ENCODE results near the gene CACNA1G. TPM values are rescaled to one million over a fixed set of nuclear protein-coding genes. Genes with fewer than 3 reads are reported as not detected.
A peak's percentile ranks its signal among the peaks of the same experiment; 100 is the strongest.

The CACNA1G gene
- total and polyA plus RNA-seq, 3 donors from 2014 or later = 1.3 to 1.7 (median 1.7) TPM

DNA sequence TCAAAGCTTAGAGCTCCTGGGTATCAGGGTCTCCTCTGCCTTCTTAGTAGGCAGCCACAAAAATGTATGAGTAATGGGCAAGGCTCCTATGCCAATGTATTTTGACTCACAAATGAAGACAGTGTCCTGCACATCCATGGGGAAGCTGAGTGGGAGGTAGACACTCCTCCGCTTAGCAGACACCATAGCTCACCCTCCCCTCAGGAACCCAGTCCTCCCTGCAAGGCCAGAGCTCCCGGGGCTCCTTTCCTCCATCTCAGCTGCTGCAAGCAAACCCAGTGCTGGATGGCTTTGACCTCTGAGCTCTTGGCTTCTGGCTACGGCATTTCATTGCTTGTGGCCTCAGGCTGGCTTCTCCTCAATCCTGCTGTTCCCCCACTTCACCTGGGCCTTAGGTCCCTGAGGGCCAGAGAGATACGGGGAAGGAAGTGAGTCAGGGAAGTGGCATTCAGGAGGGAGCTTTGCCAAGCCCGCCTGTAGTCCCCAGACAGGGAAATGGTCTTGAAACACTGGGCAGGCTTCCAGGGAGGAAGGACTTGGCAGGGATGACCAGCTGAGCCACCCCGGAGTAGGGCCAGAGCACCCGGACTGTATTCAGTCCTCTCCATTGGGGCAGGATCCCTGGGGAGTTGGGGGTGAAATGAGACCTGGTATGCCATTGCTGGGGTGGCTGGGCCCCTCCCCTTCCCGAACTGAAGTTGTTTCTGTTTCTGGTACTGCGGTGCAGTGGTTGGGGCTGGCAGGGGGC, 78.6 kb downstream of the CACNA1G start:
- H3K4me1 ChIP-seq = peaks cover 49% of the 10 kb centered on the region
- DNase-seq = peak; percentile 94
- intact Hi-C loops (cut with DNase I; ENCODE audit: low total_unique reads) = loop anchor here (10.0 kb wide), 1 partner anchor 46 kb away; no protein-coding TSS in a partner anchor
- no peaks in the 10 kb centered on the region for H3K36me3 ChIP-seq (ENCODE audit: low read depth, missing control alignments)
- H3K9me3 ChIP-seq = no peaks in the 10 kb centered on the region
- TF ChIP-seq, protein P1, sequence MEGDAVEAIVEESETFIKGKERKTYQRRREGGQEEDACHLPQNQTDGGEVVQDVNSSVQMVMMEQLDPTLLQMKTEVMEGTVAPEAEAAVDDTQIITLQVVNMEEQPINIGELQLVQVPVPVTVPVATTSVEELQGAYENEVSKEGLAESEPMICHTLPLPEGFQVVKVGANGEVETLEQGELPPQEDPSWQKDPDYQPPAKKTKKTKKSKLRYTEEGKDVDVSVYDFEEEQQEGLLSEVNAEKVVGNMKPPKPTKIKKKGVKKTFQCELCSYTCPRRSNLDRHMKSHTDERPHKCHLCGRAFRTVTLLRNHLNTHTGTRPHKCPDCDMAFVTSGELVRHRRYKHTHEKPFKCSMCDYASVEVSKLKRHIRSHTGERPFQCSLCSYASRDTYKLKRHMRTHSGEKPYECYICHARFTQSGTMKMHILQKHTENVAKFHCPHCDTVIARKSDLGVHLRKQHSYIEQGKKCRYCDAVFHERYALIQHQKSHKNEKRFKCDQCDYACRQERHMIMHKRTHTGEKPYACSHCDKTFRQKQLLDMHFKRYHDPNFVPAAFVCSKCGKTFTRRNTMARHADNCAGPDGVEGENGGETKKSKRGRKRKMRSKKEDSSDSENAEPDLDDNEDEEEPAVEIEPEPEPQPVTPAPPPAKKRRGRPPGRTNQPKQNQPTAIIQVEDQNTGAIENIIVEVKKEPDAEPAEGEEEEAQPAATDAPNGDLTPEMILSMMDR (IDR thresholded peaks at IDR 0.05) = no peak
- no peak for TF ChIP-seq POLR2A (IDR thresholded peaks at IDR 0.05)
- H3K4me3 ChIP-seq = no peak overlapping the region
- H3K27me3 ChIP-seq = no peaks in the 10 kb centered on the region
- 32 to 39% methylated on average over 8 to 9 of the region's 9 CpGs for WGBS, 2 donors
- peak overlapping the region; percentile 0 to 19 for H3K27ac ChIP-seq

DNA sequence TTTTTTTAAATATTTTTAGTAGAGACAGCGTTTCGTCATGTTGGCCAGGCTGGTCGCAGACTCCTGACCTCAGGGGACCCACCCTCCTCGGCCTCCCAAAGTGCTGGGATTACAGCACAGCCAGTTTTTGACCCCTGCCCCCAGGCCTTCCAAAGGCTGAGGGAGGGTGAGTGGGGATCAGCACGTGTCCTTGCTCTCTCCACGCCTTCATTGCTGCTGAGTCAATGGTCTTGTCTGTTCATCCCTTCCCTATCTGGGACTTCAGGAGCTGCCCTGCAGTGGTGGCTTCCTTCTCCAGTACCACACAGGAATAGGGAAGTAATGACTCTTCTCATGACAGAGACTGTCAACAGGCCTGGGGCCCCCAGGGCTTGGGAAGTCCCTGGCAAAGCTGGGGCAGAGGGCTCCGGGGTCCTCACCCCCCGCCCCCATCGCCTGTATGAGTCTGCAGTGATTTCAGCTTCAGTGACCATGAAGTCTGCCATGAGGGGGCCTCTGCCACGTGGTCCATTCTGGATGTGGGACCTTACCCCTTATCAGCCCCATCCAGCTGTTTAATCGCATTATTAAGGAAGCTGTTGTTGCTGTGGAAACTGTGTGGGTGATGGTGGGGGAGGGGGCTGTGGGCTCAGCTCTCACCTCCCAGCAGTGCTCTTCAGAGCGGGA, 80.3 kb downstream of the CACNA1G start:
- TF ChIP-seq, protein P1 (IDR thresholded peaks at IDR 0.05) = no peak
- TF ChIP-seq POLR2A (IDR thresholded peaks at IDR 0.05) = no peak
- no peaks in the 10 kb centered on the region for H3K9me3 ChIP-seq
- WGBS, 2 donors = 55 to 63% methylated on average over 9 to 12 of the region's 12 CpGs
- peaks cover 40% of the 10 kb centered on the region for H3K4me1 ChIP-seq
- no peaks in the 10 kb centered on the region for H3K27me3 ChIP-seq
- intact Hi-C loops (cut with DNase I; ENCODE audit: low total_unique reads) = no loop called here
- peak overlapping the region in 1 of 2 donors; percentile 66 for H3K27ac ChIP-seq
- H3K4me3 ChIP-seq = no peak overlapping the region
- H3K36me3 ChIP-seq (ENCODE audit: low read depth, missing control alignments) = no peaks in the 10 kb centered on the region
- peak; percentile 47 for DNase-seq

DNA sequence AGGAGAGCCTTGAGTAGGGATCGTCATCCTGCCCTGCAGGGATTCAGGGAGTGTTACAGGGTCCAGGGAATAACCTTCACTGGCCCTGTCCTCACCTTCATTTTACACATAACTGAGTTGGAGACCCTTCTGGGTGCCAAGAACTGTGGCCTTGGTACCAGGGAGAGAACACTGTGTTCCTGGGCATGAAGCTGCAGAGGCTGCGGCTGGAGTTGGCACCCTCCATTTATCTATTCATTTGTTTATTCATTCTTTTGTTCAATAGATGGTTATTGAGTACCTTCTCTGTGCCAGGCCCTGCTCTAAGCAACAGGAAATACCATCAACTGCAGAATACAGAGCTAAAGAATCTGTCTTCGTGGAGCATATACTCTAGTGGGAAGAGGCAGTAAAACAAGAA, 80.8 kb downstream of the CACNA1G start:
- WGBS, 2 donors = 54 to 58% methylated on average over 3 of the region's 3 CpGs
- Histone ChIP-seq H3K27me3 (no peaks in the 10 kb centered on the region), H3K4me1 (peaks cover 40% of the 10 kb centered on the region), H3K36me3 (ENCODE audit: low read depth, missing control alignments) (no peaks in the 10 kb centered on the region), H3K27ac (peak overlapping the region in 1 of 2 donors; percentile 69), H3K4me3 (no peak overlapping the region), H3K9me3 (no peaks in the 10 kb centered on the region)
- peak; percentile 52 for DNase-seq
- intact Hi-C loops (cut with DNase I; ENCODE audit: low total_unique reads) = no loop called here
- TF ChIP-seq POLR2A (IDR thresholded peaks at IDR 0.05) = no peak
- TF ChIP-seq, protein P1 (IDR thresholded peaks at IDR 0.05) = no peak

DNA sequence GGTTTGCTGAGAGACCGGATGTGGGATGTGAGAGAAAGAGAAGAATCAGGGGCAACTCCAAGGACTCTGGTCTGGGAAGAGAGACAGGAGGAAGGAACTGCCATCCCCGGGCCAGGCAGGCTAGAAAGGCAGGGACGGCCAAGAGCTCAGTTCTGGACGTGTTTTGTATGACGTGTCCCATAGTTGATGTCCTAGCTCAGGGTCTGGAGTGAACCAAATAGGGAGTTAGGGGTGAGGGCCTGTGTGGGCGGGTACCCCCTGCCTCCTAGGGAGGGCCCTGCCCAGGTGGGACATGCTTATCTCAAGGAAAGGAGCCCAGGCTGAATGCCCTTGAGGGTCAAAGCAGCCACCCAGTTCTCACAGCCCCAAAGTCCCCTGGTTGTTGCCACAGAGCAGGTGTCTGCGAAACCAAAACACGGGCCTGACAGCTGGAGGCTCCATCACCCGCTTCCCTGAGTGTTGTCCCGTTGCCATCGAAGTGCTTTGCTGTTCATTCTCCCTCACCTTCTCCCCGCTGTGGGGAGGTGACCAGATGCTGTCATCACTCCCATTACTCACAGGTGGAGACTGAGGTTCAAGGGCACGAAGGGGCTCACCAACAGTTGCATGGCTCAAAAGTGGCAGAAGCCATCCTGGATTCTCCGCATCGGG, 81.7 kb downstream of the CACNA1G start:
- intact Hi-C loops (cut with DNase I; ENCODE audit: low total_unique reads) = no loop called here
- no peak overlapping the region for H3K4me3 ChIP-seq
- peak overlapping the region; percentile 2 to 69 for H3K27ac ChIP-seq

More for the DNA sequence above, 81.7 kb downstream of the CACNA1G start:
- 85% methylated on average over 15 of the region's 15 CpGs for WGBS, 2 donors
- Histone ChIP-seq H3K36me3 (ENCODE audit: low read depth, missing control alignments) (no peaks in the 10 kb centered on the region), H3K27me3 (no peaks in the 10 kb centered on the region), H3K9me3 (no peaks in the 10 kb centered on the region), H3K4me1 (peaks cover 40% of the 10 kb centered on the region)
- DNase-seq = no peak
- TF ChIP-seq POLR2A (IDR thresholded peaks at IDR 0.05) = no peak
- TF ChIP-seq, protein P1 (IDR thresholded peaks at IDR 0.05) = no peak

All from testis (tissue), 3 donors.